ENCODE results near the gene TAS2R43.
"Not testable (repeated sequence)": the region's sequence is repeated elsewhere in the genome, so short reads cannot be mapped to it uniquely, and the experiment has no call there.

The TAS2R43 gene

DNA sequence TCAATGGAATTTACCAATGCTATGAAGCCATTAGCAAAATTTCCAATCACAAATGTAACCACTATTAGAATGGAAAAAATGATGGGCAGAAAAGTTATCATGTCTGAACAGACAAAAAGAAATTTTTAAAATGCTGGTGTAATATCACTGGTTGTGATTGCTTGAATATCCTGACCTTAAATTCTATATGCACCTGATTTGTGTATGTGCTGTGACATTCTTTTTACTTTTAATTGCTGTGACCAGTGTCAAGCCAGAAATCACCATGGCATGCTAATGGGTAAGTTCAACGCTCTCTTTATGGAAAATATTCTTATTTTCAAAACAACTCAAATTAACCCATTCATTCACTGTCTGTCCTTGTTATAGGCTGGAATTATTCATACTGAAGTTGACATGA lies 29.9 kb downstream of the TAS2R43 start, which contains the start of gene TAS2R46:
TAS2R46 (minus strand) TSS at position 101 of the 400 bp plus-strand sequence; CDS start at position 101, 0 bp downstream.
- not testable (repeated sequence) for DNase-seq (ENCODE audit: low read depth in 2 of 3, low spot score in 2 of 3)

DNA sequence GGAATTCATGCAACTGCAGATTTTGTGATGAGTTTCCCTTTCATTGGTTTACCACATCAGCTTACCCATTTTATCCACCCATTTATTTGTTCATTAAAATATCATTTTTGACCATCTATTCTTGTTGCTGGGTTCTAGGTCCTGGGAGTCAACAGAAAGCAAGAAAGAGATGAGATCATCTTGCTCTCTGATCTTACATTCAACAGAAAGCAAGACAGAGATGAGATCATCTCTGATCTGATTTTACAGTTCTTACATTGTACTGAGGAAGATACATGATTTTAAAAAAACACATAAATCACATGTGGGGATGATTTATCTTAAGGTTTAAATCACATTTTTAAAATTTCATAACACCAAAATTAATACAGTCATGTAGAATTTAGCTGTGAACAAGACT lies 32.3 kb downstream of the TAS2R43 start:
- DNase-seq (ENCODE audit: low read depth in 2 of 3, low spot score in 2 of 3): no peak

DNA sequence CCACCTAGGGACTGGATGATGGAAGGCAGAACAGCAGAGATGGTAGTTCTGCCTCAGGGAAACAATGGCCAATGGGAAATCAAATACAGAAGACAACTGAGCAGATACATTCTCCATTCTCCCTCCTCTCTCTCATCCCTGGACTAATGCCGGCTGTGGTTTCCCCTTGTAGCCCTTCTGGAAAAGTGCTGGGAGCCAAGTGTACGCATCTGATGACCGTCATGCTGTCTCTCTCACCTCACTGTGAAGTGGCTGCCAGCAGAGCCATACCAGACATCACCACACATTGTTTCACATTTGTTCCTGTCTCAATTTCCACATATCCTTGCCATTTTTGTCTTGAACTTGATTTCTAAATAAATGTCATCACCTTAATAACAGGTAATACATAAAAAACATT lies 33.1 kb downstream of the TAS2R43 start:
- DNase-seq (ENCODE audit: low read depth in 2 of 3, low spot score in 2 of 3): no peak

DNA sequence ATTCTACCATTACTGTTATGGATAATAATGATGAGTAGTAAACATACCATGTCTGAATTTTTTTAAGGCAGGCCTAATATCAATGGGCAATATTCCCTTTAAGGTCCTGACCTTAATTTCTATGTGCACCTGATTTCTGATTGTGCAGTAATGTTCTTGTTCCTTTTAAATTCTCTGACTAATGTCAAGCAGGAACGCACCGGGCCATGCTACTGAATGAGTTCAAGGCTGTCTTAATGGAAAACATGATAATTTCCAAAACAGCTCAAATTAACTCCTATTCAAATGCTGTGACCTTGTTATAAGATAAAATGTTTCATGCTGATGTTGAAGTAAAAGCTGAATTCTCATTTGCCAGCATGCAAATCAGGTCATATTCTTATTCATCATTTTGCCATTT lies 36.8 kb downstream of the TAS2R43 start:
- no peak for DNase-seq (ENCODE audit: low read depth in 2 of 3, low spot score in 2 of 3)

DNA sequence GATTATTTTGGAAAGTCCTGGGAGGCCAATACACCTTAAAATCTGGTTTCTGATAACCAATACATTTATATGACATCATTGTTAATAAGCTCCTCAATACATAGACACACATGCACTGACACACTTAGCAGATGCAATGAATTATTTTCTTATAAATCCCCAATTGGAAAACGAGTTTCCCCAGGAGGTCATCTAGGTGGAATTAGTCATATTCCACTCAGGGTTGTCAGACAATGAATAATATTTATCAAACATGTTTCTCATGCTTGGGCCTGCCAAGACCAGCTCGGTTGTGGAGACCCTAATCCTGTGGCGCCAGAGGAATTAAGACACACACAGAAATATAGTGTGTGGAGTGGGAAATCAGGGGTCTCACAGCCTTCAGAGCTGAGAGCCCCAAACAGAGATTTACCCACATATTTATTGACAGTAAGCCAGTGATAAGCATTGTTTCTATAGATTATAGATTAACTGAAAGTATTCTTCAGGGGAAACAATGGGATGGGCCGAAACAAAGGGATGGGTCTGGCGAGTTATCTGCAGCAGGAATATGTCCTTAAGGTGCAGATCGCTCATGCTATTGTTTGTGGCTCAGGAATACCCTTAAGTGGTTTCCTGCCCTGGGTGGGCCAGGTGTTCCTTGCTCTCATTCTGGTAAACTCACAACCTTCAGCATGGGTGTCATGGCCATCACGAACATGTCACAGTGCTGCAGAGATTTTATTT lies 42.1 kb downstream of the TAS2R43 start:
- not testable (repeated sequence) for DNase-seq (ENCODE audit: low read depth in 2 of 3, low spot score in 2 of 3)

DNA sequence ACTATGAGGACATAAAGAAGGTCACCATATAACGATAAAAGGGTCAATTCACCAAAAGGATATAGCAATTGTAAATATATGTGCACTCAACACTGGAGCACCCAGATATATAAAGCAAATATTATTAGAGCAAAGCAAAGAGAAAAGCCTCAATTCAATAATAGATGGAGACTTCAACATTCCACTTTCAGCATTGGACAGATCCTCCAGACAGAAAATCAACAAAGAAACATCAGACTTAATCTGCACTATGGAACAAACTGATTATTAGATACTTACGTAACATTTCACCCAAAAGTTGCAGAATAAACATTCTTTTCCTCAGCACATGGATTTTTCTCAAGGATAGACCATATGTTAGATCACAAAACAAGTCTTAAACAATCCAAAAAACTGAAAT lies 50.7 kb downstream of the TAS2R43 start:
- not testable (repeated sequence) for DNase-seq (ENCODE audit: low read depth in 2 of 3, low spot score in 2 of 3)
